ENCODE results near the gene RFXANK.

The RFXANK gene

DNA sequence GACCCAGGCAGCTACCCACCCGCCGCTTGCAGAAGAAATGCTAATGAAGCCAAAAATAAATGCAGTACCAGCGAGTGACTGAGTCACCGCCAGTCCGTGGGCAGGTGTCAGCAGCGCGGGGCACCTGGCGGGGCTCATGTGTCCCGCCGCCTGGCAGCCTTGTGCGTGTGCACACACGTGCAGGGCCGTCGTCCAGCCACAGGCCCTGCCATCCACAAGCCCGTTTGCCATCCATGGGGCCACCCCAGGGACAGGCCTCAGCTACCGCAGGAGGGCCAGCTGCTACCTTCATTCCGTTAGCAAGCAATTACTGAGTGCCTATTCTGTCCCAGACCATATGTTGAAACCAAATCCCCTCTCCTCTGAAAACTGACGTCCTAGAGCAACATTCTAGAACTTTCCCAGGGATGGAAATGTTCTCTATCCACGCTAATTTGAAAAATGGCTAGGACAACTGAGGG lies 40.2 kb downstream of the RFXANK start:
- DNase-seq (ENCODE audit: low read depth), result no peak

DNA sequence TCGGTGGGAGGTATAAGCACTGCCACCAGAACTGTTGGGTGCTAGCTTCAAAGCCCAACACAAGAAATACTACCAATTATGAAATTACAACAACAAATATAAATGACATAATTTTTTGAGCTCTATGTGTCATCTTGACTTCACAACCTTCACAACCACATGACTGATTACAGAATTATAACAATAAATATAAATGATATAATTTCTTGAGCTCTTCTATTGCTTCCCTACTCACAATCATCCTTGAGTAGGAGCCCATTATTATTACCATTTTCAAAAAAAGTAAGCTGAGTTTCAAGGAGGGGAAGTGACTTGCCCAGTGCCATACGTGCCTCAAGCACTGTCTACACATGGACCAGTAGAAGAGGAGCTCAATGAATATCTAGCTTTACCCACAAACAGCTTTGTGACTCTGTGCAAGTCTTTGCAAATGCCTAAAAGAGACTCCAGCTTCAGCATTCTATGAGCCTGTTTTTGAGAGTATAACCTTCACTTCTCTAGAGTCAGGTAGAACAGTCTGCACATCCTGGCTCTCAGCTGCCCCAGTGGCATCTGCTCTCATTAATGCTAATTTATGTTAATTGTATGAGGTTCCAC lies 42.3 kb downstream of the RFXANK start:
- DNase-seq (ENCODE audit: low read depth), result no peak

DNA sequence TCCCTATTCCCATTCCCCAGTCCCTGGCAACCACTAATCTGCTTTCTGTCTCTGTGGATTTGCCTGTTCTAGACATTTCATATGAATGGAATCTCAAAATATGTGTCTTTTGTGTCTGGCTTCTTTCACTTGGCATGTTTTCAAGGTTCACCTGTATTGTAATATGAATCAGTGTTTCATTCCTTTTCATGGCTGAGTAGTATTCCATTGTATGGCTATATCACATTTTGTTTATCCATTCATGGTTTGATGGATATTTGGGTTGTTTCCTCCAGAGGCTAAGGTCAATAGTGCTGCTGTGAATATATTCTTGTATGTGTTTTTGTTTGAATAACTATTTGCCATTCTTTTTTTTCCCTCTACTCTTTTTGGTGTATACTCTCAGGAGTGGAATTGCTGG lies 44.1 kb downstream of the RFXANK start:
- DNase-seq (ENCODE audit: low read depth), result no peak

DNA sequence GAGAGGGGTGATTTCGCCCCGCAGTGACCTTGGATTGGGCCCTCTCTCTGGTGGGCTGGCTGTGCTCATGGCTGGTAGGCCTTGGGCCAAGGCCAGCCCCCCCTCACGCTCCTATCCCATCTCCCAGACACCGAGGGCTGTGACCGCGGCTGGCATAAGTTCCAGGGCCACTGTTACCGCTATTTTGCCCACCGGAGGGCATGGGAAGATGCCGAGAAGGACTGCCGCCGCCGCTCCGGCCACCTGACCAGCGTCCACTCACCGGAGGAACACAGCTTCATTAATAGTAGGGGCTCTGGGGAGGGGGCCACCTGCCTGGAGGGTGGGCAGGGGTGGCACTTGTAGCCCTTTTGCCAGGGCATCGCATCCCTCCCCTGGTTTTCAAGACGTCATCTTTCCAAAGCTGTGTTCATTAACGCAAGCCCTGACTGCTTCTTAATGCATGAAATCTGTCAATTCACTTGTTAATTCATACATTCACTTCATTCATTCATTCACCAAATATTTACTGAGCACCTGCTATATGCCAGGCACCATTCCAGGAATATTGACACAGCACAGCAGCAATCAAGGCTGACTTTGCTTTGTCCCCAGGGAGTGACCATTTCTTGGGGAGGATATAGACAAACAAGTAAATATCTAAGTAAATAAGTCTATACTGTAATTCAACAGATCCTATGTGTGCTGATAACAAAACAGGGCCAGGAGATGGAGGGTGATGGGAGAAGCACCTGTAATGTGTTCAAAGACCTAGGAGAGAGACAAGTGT lies 46.3 kb downstream of the RFXANK start:
- DNase-seq (ENCODE audit: low read depth), result no peak

DNA sequence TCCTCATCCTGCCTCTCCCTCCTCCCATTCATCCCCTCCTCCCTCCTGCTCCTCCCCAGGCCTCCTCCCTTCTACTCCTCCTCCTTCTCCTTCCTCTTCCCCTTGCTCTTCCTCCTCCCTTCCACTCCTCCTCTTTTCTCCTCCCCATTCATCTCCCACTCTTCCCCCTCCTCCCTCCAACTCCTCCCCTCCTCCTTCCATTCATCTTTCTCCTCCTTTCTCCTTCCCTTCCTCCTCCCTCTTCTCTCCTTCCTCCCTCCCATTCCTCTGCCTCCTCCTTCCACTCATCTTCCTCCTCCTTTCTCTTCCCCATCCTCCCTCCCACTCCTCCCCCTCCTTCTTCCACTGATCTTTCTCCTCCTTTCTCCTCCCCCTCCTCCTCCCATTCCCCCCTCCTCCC lies 47.6 kb downstream of the RFXANK start:
- DNase-seq (ENCODE audit: low read depth), result no peak

DNA sequence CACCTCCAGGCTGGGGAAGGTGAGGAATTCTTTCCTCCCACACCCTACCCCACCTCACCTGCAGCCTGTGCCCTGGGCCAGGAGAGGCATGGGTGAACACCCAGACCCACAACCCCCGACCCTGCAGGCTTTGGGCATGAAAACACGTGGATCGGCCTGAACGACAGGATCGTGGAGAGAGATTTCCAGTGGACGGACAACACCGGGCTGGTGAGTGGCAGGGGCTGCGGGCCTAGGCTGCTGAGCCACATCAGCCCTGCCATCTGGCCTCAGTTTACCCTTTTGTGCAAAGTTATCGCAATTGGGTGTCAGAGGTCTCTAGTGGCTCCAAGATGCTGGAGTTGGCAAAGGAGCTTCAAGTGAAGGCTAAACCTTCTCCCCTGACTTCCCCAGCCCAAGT lies 48.4 kb downstream of the RFXANK start:
- no peak for DNase-seq (ENCODE audit: low read depth)

DNA sequence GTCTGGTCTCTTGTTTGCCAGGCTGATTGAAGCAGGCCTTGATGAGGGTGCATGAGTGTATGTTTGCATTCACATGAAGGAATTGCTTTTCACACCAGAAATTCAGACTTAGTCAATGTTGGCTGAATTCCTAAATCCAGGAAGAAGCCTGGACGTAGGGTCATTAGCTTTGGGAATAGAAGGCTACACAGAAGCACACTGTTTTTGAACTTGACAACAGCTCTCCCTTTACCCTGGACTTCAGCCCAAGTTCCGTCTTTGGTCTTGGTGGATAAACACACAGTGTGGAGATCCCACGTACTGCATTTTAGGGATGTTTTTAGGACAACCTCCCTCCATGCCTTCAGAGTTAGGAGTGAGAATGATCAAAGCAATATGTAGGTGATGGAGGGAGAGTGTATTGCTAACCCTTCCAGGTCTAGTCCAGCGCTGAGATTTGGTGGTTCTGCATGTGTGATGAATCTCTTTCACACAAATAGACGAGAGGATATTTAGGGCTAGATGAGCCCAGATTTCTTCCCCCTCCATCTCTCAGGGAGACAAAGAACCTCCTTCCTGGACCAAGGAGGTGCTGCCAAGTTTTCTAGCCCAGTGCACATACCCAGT lies 58.2 kb downstream of the RFXANK start:
- no peak for DNase-seq (ENCODE audit: low read depth)
